MM.1S (cell line): ENCODE data around the gene MEG3.

ENCODE experiments used
- EZH2 ChIP-seq: fragments of 300-600 bp; sonication (generic); optimal IDR thresholded peaks from 2 replicates; pipeline ENCODE3; 2017; ENCODE audit warnings: low read depth, mild to moderate bottlenecking, antibody characterized with exemption, low read length, mixed read lengths
- EZH2phosphoT487 ChIP-seq: fragments of 300-600 bp; sonication (generic); IDR thresholded peaks from 2 replicates; pipeline ENCODE4 v1.6.1; 2018; ENCODE audit warnings: antibody characterized with exemption, low read length
- TF ChIP-seq, protein P1 (sequence below): fragments of 300-600 bp; sonication (generic); IDR thresholded peaks from 2 replicates; pipeline ENCODE4 v1.5.1; 2016; ENCODE audit warnings: antibody characterized with exemption, low read length, mixed read lengths

DNA sequence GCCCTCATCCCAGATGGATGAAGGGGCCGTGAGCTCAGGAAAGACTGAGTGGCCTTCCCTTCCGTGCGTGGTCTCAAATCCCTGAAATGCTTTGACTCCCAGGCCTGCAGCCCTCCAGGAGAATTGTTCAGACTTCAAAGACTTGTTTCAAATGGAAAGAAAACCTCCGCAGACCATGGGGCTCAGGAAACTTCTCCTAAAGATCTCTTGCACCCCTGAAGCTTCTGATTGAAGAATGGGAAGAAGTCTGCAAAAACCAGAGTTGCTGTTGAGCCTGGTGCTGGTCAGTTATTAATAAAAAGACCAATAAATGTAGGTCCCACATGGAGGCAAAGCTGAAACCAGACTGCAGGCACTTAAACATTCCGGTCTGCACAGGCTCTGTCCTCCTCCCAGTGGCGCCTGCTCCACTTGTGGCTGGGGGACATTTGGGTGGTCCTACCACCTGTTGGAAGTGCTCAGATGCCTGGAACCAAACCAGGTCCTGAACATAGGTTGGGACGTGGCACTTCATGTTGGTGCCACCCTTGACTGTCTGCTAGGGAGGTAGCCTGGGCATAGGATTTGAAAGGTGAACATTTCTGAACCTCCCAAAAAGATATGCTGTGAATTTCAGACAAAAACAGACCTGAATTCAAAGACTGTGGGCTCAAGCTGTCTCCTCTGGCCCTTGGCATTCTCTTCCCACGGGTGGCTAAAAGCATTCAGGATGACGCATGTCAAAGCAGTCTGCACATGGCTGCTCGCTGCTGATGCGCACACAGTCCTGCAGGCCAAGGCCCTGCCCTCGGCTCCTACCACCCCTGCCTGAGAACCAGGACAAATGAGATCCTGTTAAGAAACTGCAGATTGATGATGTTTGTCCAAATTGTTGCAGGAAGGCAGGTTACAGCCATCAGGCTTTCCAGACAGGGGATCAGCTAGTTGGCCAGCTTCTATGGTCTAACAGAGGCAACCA, 36.2 kb upstream of the MEG3 start:
- TF ChIP-seq, protein P1, sequence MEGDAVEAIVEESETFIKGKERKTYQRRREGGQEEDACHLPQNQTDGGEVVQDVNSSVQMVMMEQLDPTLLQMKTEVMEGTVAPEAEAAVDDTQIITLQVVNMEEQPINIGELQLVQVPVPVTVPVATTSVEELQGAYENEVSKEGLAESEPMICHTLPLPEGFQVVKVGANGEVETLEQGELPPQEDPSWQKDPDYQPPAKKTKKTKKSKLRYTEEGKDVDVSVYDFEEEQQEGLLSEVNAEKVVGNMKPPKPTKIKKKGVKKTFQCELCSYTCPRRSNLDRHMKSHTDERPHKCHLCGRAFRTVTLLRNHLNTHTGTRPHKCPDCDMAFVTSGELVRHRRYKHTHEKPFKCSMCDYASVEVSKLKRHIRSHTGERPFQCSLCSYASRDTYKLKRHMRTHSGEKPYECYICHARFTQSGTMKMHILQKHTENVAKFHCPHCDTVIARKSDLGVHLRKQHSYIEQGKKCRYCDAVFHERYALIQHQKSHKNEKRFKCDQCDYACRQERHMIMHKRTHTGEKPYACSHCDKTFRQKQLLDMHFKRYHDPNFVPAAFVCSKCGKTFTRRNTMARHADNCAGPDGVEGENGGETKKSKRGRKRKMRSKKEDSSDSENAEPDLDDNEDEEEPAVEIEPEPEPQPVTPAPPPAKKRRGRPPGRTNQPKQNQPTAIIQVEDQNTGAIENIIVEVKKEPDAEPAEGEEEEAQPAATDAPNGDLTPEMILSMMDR = no peak
- TF ChIP-seq EZH2 (no peak), EZH2phosphoT487 (no peak)
